GM06990 (cell line): ENCODE results near the gene PROCA1.

Source experiments
- DNase-seq: peaks from one replicate; pipeline ENCODE4 v3.0.0-alpha.2; 2011; ENCODE audit not compliant: insufficient read length; ENCODE audit errors: extremely low read depth
- H3K27me3 ChIP-seq: replicated peaks from 2 replicates; pipeline ENCODE4 v1.6.0; 2011; ENCODE audit warnings: low read length; ENCODE audit not compliant: control insufficient read depth, insufficient read depth
- H3K36me3 ChIP-seq: 2 replicates; pipeline ENCODE4 v1.5.1; 2011; ENCODE audit warnings: low read length; ENCODE audit not compliant: control insufficient read depth, insufficient read depth
- H3K4me3 ChIP-seq: replicated peaks from 2 replicates; pipeline ENCODE4 v1.5.1; 2011; ENCODE audit warnings: low read depth, mild to moderate bottlenecking, control low read depth, low read length
- CTCF ChIP-seq: IDR thresholded peaks from 2 replicates; pipeline ENCODE4 v1.5.1; 2011; ENCODE audit warnings: low read length, control low read depth, mild to moderate bottlenecking, inconsistent platforms; ENCODE audit not compliant: insufficient read depth, poor library complexity, severe bottlenecking

PROCA1 gene

GRCh38 chr17:28675980-28676379, 35.7 kb downstream of the PROCA1 start:
- peak; percentile 42 for TF ChIP-seq CTCF
- no peak for DNase-seq
- Histone ChIP-seq H3K4me3 (no peak overlapping the region), H3K36me3 (peaks cover 47% of the 10 kb centered on the region), H3K27me3 (no peaks in the 10 kb centered on the region)

GRCh38 chr17:28675490-28675889, 36.2 kb downstream of the PROCA1 start:
- H3K27me3 ChIP-seq = no peaks in the 10 kb centered on the region
- no peak for DNase-seq
- H3K4me3 ChIP-seq = no peak overlapping the region
- H3K36me3 ChIP-seq = peaks cover 49% of the 10 kb centered on the region
- no peak for TF ChIP-seq CTCF

- no peak for DNase-seq
- H3K36me3 ChIP-seq = peaks cover 25% of the 10 kb centered on the region
- H3K27me3 ChIP-seq = no peaks in the 10 kb centered on the region
- no peak for TF ChIP-seq CTCF
- H3K4me3 ChIP-seq = no peak overlapping the region
These were observed 41.8 kb downstream of the PROCA1 start for GRCh38 chr17:28669918-28670317.

- DNase-seq = no peak
- no peak for TF ChIP-seq CTCF
- peaks cover 12% of the 10 kb centered on the region for H3K36me3 ChIP-seq
- no peak overlapping the region for H3K4me3 ChIP-seq
- no peaks in the 10 kb centered on the region for H3K27me3 ChIP-seq
These were observed 43.8 kb downstream of the PROCA1 start for GRCh38 chr17:28667870-28668269.

GRCh38 chr17:28665994-28666393, 45.7 kb downstream of the PROCA1 start:
- Histone ChIP-seq H3K36me3 (peaks cover 9% of the 10 kb centered on the region), H3K27me3 (no peaks in the 10 kb centered on the region), H3K4me3 (no peak overlapping the region)
- TF ChIP-seq CTCF = no peak
- DNase-seq = no peak

GRCh38 chr17:28663723-28664122, 48.0 kb downstream of the PROCA1 start:
- peak overlapping the region; percentile 97 for H3K4me3 ChIP-seq

More at GRCh38 chr17:28663723-28664122, 48.0 kb downstream of the PROCA1 start:
- no peak for DNase-seq
- Histone ChIP-seq H3K36me3 (peaks cover 8% of the 10 kb centered on the region), H3K27me3 (no peaks in the 10 kb centered on the region)
- no peak for TF ChIP-seq CTCF
